ENCODE data around the gene GMPS.
"Not testable (repeated sequence)": the region's sequence is repeated elsewhere in the genome, so short reads cannot be mapped to it uniquely, and the experiment has no call there.

GMPS gene

GRCh38 chr3:155870133-155870944 is at the start of gene GMPS:
TSS of gene GMPS (plus strand) at chr3:155870650. CDS start at chr3:155870871, 221 bp downstream.
- peak; percentile 96 to 99 (median 98) for DNase-seq

- not testable (repeated sequence) for DNase-seq
Measured at GRCh38 chr3:155828490-155829098, 41.9 kb upstream of the GMPS start.

- DNase-seq: no peak
Measured at GRCh38 chr3:155835341-155836071, 34.9 kb upstream of the GMPS start.

GRCh38 chr3:155843569-155843968 is 26.9 kb upstream of the GMPS start:
- DNase-seq: no peak

- no peak for DNase-seq
Measured at GRCh38 chr3:155846119-155846518, 24.3 kb upstream of the GMPS start.

GRCh38 chr3:155847993-155848392 is 22.5 kb upstream of the GMPS start:
- no peak for DNase-seq

- DNase-seq: not testable (repeated sequence)
Measured at GRCh38 chr3:155849404-155849803, 21.0 kb upstream of the GMPS start.

- peak; percentile 51 to 60 (median 54) for DNase-seq
Measured at GRCh38 chr3:155852341-155852740, 18.1 kb upstream of the GMPS start.

GRCh38 chr3:155853214-155854140 is 17.0 kb upstream of the GMPS start:
- peak; percentile 36 to 61 (median 54) for DNase-seq

- DNase-seq: peak; percentile 99 to 100 (median 100)
Measured at GRCh38 chr3:155854141-155854940, 16.1 kb upstream of the GMPS start, which contains the start of gene SLC33A1. TSS of gene SLC33A1 (minus strand) at chr3:155854427. CDS start at chr3:155853997, 430 bp downstream.

GRCh38 chr3:155859859-155860258 is 10.6 kb upstream of the GMPS start:
- peak in 1 of 3 donors; percentile 29 for DNase-seq

GRCh38 chr3:155860424-155860823 is 10.0 kb upstream of the GMPS start:
- not testable (repeated sequence) for DNase-seq

- no peak for DNase-seq
Measured at GRCh38 chr3:155861476-155862183, 8.8 kb upstream of the GMPS start.

GRCh38 chr3:155862290-155862982 is 8.0 kb upstream of the GMPS start:
- DNase-seq: peak; percentile 44 to 54 (median 49)

GRCh38 chr3:155863072-155863784 is 7.2 kb upstream of the GMPS start:
- DNase-seq: no peak

- DNase-seq: no peak
Measured at GRCh38 chr3:155869691-155870090, 759 bp upstream of the GMPS start.

- peak; percentile 34 to 64 (median 52) for DNase-seq
Measured at GRCh38 chr3:155870945-155871745, 695 bp downstream of the GMPS start.

- no peak for DNase-seq
Measured at GRCh38 chr3:155871746-155872158, 1.3 kb downstream of the GMPS start.
